ENCODE data around the gene TFPI2.

TFPI2 gene

GRCh38 chr7:93926800-93927199 is 36.2 kb upstream of the TFPI2 start:
- no peaks in the 10 kb centered on the region for H3K79me2 ChIP-seq (ENCODE audit: insufficient read depth, low read length)
- no peak overlapping the region for H3K9ac ChIP-seq (ENCODE audit: low read depth, low read length)
- no peak overlapping the region for H2AFZ ChIP-seq (ENCODE audit: low read depth, low read length)
- H3K4me3 ChIP-seq (ENCODE audit: low read depth in 1 of 2, low read length in 2 of 2) = no peak overlapping the region
- no peaks in the 10 kb centered on the region for H3K36me3 ChIP-seq (ENCODE audit: insufficient read depth, low read length)
- H3K9me3 ChIP-seq (ENCODE audit: insufficient read depth, low read length, severe bottlenecking) = no peaks in the 10 kb centered on the region
- H3K27me3 ChIP-seq (ENCODE audit: insufficient read depth, low read length, poor library complexity) = no peaks in the 10 kb centered on the region
- no peak overlapping the region for H3K4me2 ChIP-seq (ENCODE audit: insufficient read depth, low read length)
- H4K20me1 ChIP-seq (ENCODE audit: insufficient read depth, low read length) = no peaks in the 10 kb centered on the region
- no peaks in the 10 kb centered on the region for H3K4me1 ChIP-seq (ENCODE audit: insufficient read depth, low read length)
- ATAC-seq (ENCODE audit: insufficient read depth, low read depth) (no peak), DNase-seq (no peak)
- no peak overlapping the region for H3K27ac ChIP-seq (ENCODE audit: low read length)
- TF ChIP-seq EZH2 (IDR thresholded peaks at IDR 0.05; ENCODE audit: borderline replicate concordance, low read depth, low read length, severe bottlenecking) (no peak), CTCF (IDR thresholded peaks at IDR 0.05; ENCODE audit: borderline replicate concordance, extremely low read depth, low read length, poor library complexity, severe bottlenecking) (no peak)

- TF ChIP-seq EZH2 (IDR thresholded peaks at IDR 0.05; ENCODE audit: borderline replicate concordance, low read depth, low read length, severe bottlenecking) (no peak), CTCF (IDR thresholded peaks at IDR 0.05; ENCODE audit: borderline replicate concordance, extremely low read depth, low read length, poor library complexity, severe bottlenecking) (no peak)
- Histone ChIP-seq H4K20me1 (ENCODE audit: insufficient read depth, low read length) (no peaks in the 10 kb centered on the region), H3K79me2 (ENCODE audit: insufficient read depth, low read length) (no peaks in the 10 kb centered on the region), H3K9ac (ENCODE audit: low read depth, low read length) (no peak overlapping the region), H3K27me3 (ENCODE audit: insufficient read depth, low read length, poor library complexity) (no peaks in the 10 kb centered on the region), H3K27ac (ENCODE audit: low read length) (no peak overlapping the region), H3K4me3 (ENCODE audit: low read depth in 1 of 2, low read length in 2 of 2) (no peak overlapping the region), H2AFZ (ENCODE audit: low read depth, low read length) (no peak overlapping the region), H3K36me3 (ENCODE audit: insufficient read depth, low read length) (no peaks in the 10 kb centered on the region), H3K9me3 (ENCODE audit: insufficient read depth, low read length, severe bottlenecking) (no peaks in the 10 kb centered on the region), H3K4me2 (ENCODE audit: insufficient read depth, low read length) (no peak overlapping the region), H3K4me1 (ENCODE audit: insufficient read depth, low read length) (no peaks in the 10 kb centered on the region)
- ATAC-seq (ENCODE audit: insufficient read depth, low read depth) (no peak), DNase-seq (no peak)
Measured at GRCh38 chr7:93923942-93924341, 33.4 kb upstream of the TFPI2 start.

GRCh38 chr7:93923296-93923695 is 32.7 kb upstream of the TFPI2 start:
- H3K4me1 ChIP-seq (ENCODE audit: insufficient read depth, low read length) = no peaks in the 10 kb centered on the region
- no peak overlapping the region for H3K9ac ChIP-seq (ENCODE audit: low read depth, low read length)
- no peaks in the 10 kb centered on the region for H3K36me3 ChIP-seq (ENCODE audit: insufficient read depth, low read length)
- H2AFZ ChIP-seq (ENCODE audit: low read depth, low read length) = no peak overlapping the region
- no peak for ATAC-seq (ENCODE audit: insufficient read depth, low read depth)
- no peaks in the 10 kb centered on the region for H4K20me1 ChIP-seq (ENCODE audit: insufficient read depth, low read length)
- no peak overlapping the region for H3K4me2 ChIP-seq (ENCODE audit: insufficient read depth, low read length)
- no peaks in the 10 kb centered on the region for H3K27me3 ChIP-seq (ENCODE audit: insufficient read depth, low read length, poor library complexity)
- no peak overlapping the region for H3K27ac ChIP-seq (ENCODE audit: low read length)
- DNase-seq = no peak
- no peaks in the 10 kb centered on the region for H3K79me2 ChIP-seq (ENCODE audit: insufficient read depth, low read length)
- no peak for TF ChIP-seq EZH2 (IDR thresholded peaks at IDR 0.05; ENCODE audit: borderline replicate concordance, low read depth, low read length, severe bottlenecking)
- TF ChIP-seq CTCF (IDR thresholded peaks at IDR 0.05; ENCODE audit: borderline replicate concordance, extremely low read depth, low read length, poor library complexity, severe bottlenecking) = no peak
- no peak overlapping the region for H3K4me3 ChIP-seq (ENCODE audit: low read depth in 1 of 2, low read length in 2 of 2)
- H3K9me3 ChIP-seq (ENCODE audit: insufficient read depth, low read length, severe bottlenecking) = no peaks in the 10 kb centered on the region

Measured in DND-41 (cell line).